H1 (cell line): ENCODE measurements around the gene ITGA6. TPM values are rescaled to one million over a fixed set of nuclear protein-coding genes. Genes with fewer than 3 reads are reported as not detected.

Experiments
- CTCF ChIA-PET: fragments of 300-600 bp; sonication (Branson Sonifier 250); formaldehyde crosslinking; loops from one replicate; lab custom pipeline; 2021; ENCODE audit not compliant: partially characterized antibody; lab: Charles Lee
- POLR2A ChIA-PET: fragments of 300-600 bp; sonication (Branson Sonifier 250); formaldehyde crosslinking; loops from one replicate; lab custom pipeline; 2021; ENCODE audit warnings: inconsistent platforms; ENCODE audit not compliant: partially characterized antibody; lab: Charles Lee
- DNase-seq, 2 experiments: peaks; one replicate each; pipeline versions ENCODE4 v3.0.0 to v3.0.0-alpha.2; 2010 to 2022; ENCODE audit warnings: low spot score in 2 of 2, low read depth in 1 of 2, mixed read lengths in 1 of 2
- FAIRE-seq: peaks from 2 replicates; lab custom pipeline; 2011; peaks lifted over from hg19 to GRCh38; lab: Jason Lieb, UNC
- H2AFZ ChIP-seq: 2 replicates; pipeline ENCODE4 v1.8.1; 2012; ENCODE audit warnings: low read length, inconsistent platforms
- H2AK5ac ChIP-seq: 2 replicates; pipeline ENCODE4 v1.6.1; 2013; ENCODE audit warnings: low read depth, low read length
- H2BK120ac ChIP-seq: replicated peaks from 2 replicates; pipeline ENCODE3; 2013; ENCODE audit warnings: low read depth, low read length, inconsistent platforms
- H2BK12ac ChIP-seq: 2 replicates; pipeline ENCODE4 v1.6.1; 2013; ENCODE audit warnings: low read depth, low read length
- H2BK15ac ChIP-seq: 2 replicates; pipeline ENCODE4 v1.6.1; 2013; ENCODE audit warnings: low read length
- H2BK20ac ChIP-seq: 2 replicates; pipeline ENCODE4 v1.6.1; 2013; ENCODE audit warnings: low read length
- H2BK5ac ChIP-seq: 2 replicates; pipeline ENCODE4 v1.6.1; 2013; ENCODE audit warnings: low read depth, low read length
- H3K14ac ChIP-seq: 2 replicates; pipeline ENCODE4 v1.6.1; 2013; ENCODE audit warnings: inconsistent platforms; ENCODE audit not compliant: insufficient read length
- H3K18ac ChIP-seq: 2 replicates; pipeline ENCODE4 v1.6.1; 2013; ENCODE audit warnings: low read length; ENCODE audit errors: extremely low read depth
- H3K23ac ChIP-seq: 2 replicates; pipeline ENCODE4 v1.6.1; 2013; ENCODE audit warnings: inconsistent platforms; ENCODE audit not compliant: insufficient read length
- H3K23me2 ChIP-seq: 2 replicates; pipeline ENCODE4 v1.6.1; 2013; ENCODE audit warnings: low read depth, low read length
- H3K27ac ChIP-seq: 2 replicates; pipeline ENCODE4 v1.6.1; 2011; ENCODE audit warnings: low read depth, low read length, inconsistent platforms
- H3K27me3 ChIP-seq, 4 experiments: replicated peaks in 1 of 4; 1 replicate in 1 of 4; 2 replicates in 3 of 4; pipeline versions ENCODE4 v1.6.1 to v1.8.1; 2011 to 2013; ENCODE audit warnings: low read length in 3 of 4, mild to moderate bottlenecking in 3 of 4, inconsistent platforms in 2 of 4, mixed read lengths in 2 of 4, moderate library complexity in 1 of 4; ENCODE audit not compliant: control insufficient read depth in 3 of 4, insufficient read depth in 3 of 4; ENCODE audit errors: extremely low read depth in 1 of 4
- H3K36me3 ChIP-seq, 4 experiments: 2 replicates each; pipeline versions ENCODE4 v1.6.1 to v1.8.1; 2011 to 2013; ENCODE audit warnings: mild to moderate bottlenecking in 4 of 4, low read length in 3 of 4, moderate library complexity in 2 of 4, control low read depth in 1 of 4, inconsistent platforms in 1 of 4; ENCODE audit not compliant: insufficient read depth in 4 of 4, control insufficient read depth in 2 of 4
- H3K4ac ChIP-seq: replicated peaks from 2 replicates; pipeline ENCODE3; 2013; ENCODE audit warnings: low read length, low read depth, mixed read lengths, inconsistent platforms; ENCODE audit not compliant: insufficient read length
- H3K4me1 ChIP-seq, 4 experiments: replicated peaks in 1 of 4; 1 replicate in 1 of 4; 2 replicates in 3 of 4; pipeline versions ENCODE4 v1.6.1 to v1.8.1; 2011 to 2013; ENCODE audit warnings: low read length in 3 of 4, inconsistent platforms in 2 of 4, mixed read lengths in 1 of 4; ENCODE audit not compliant: insufficient read depth in 4 of 4, control insufficient read depth in 3 of 4
- H3K4me2 ChIP-seq, 2 experiments: 2 replicates each; pipeline versions ENCODE4 v1.6.1 to v1.8.1; 2011 to 2013; ENCODE audit warnings: low read depth in 2 of 2, low read length in 2 of 2, control low read depth in 1 of 2, inconsistent platforms in 1 of 2, mild to moderate bottlenecking in 1 of 2; ENCODE audit not compliant: insufficient read depth in 1 of 2
- H3K4me3 ChIP-seq, 4 experiments: fragments of 200-600, 300-600 bp in 1 of 4; sonication (generic), shearing (Covaris generic), sonication (Bioruptor Twin) in 1 of 4; 2 replicates each; pipeline versions ENCODE4 v1.5.1 to v1.8.1; 2011 to 2016; ENCODE audit warnings: low read length in 4 of 4, low read depth in 3 of 4, control low read depth in 2 of 4, inconsistent platforms in 2 of 4, mild to moderate bottlenecking in 2 of 4, mixed read lengths in 1 of 4, moderate library complexity in 1 of 4; ENCODE audit not compliant: insufficient read depth in 2 of 4; ENCODE audit errors: extremely low read depth in 1 of 4
- H3K56ac ChIP-seq: replicated peaks from 2 replicates; pipeline ENCODE3; 2013; ENCODE audit warnings: low read depth, mild to moderate bottlenecking, mixed read lengths, low read length, inconsistent platforms; ENCODE audit not compliant: insufficient read length
- H3K79me1 ChIP-seq: 2 replicates; pipeline ENCODE4 v1.6.1; 2013; ENCODE audit warnings: low read depth, low read length, control low read depth
- H3K79me2 ChIP-seq, 2 experiments: 2 replicates each; pipeline versions ENCODE4 v1.6.1 to v1.8.1; 2012 to 2013; ENCODE audit warnings: low read length in 2 of 2, mild to moderate bottlenecking in 2 of 2, inconsistent platforms in 1 of 2; ENCODE audit not compliant: insufficient read depth in 2 of 2, control insufficient read depth in 1 of 2
- H3K9ac ChIP-seq, 4 experiments: replicated peaks in 1 of 4; 1 replicate in 1 of 4; 2 replicates in 3 of 4; pipeline versions ENCODE4 v1.6.1 to v1.8.1; 2011 to 2013; ENCODE audit warnings: low read depth in 3 of 4, low read length in 3 of 4, control low read depth in 2 of 4, mild to moderate bottlenecking in 2 of 4, moderate library complexity in 2 of 4, inconsistent platforms in 1 of 4; ENCODE audit errors: extremely low read depth in 1 of 4
- H3K9me3 ChIP-seq, 2 experiments: 2 replicates each; pipeline versions ENCODE4 v1.6.1 to v1.8.1; 2012 to 2013; ENCODE audit warnings: mild to moderate bottlenecking in 2 of 2, moderate library complexity in 2 of 2, control low read depth in 1 of 2, inconsistent platforms in 1 of 2, low read depth in 1 of 2, low read length in 1 of 2, mixed read lengths in 1 of 2; ENCODE audit not compliant: insufficient read depth in 2 of 2
- H4K20me1 ChIP-seq, 2 experiments: replicated peaks in 1 of 2; 2 replicates each; pipeline versions ENCODE3 to v1.8.1; 2011 to 2013; ENCODE audit warnings: inconsistent platforms in 2 of 2, low read length in 2 of 2, mild to moderate bottlenecking in 1 of 2; ENCODE audit not compliant: insufficient read depth in 2 of 2, control insufficient read depth in 1 of 2
- H4K5ac ChIP-seq: 2 replicates; pipeline ENCODE4 v1.6.1; 2013; ENCODE audit warnings: low read length, low read depth, mixed read lengths, inconsistent platforms; ENCODE audit not compliant: insufficient read length
- H4K8ac ChIP-seq: 2 replicates; pipeline ENCODE4 v1.8.0; 2013; ENCODE audit warnings: mild to moderate bottlenecking, moderate library complexity, low read length, inconsistent platforms; ENCODE audit not compliant: insufficient read depth; ENCODE audit errors: extremely low read depth
- H4K91ac ChIP-seq: replicated peaks from 2 replicates; pipeline ENCODE3; 2013; ENCODE audit warnings: low read length, mixed read lengths, inconsistent platforms; ENCODE audit not compliant: insufficient read length
- CEBPB ChIP-seq: IDR thresholded peaks from 2 replicates; pipeline ENCODE4 v1.6.1; 2012; ENCODE audit warnings: low read depth, low read length
- SP1 ChIP-seq: IDR thresholded peaks from 2 replicates; pipeline ENCODE4 v1.6.1; 2011; ENCODE audit warnings: low read depth, low read length
- WGBS, 2 experiments: shearing (Covaris generic) in 1 of 2; methylation state at CpG; one replicate each; pipeline versions ENCODE4 v1.1.6 to v1.1.7; 2013 to 2015; ENCODE audit warnings: low lambda C conversion rate in 2 of 2, mixed read lengths in 2 of 2, inconsistent platforms in 1 of 2, low coverage in 1 of 2, missing lambda C conversion rate in 1 of 2; ENCODE audit not compliant: insufficient replicate concordance in 2 of 2, insufficient coverage in 1 of 2, insufficient read length in 1 of 2; ENCODE audit errors: extremely low coverage in 1 of 2, missing lambda C conversion rate in 1 of 2; 5-methylcytosine and 5-hydroxymethylcytosine counted together
- polyA plus RNA-seq, 7 experiments: library from polyadenylated mRNA; depleted of rRNA in 3 of 7; stranded (reverse) in 5 of 7; unstranded in 2 of 7; fragments of >200 nt in 5 of 7; fragments of 200-250 nt in 2 of 7; gene quantifications; 1 replicate in 5 of 7; 2 replicates in 1 of 7; 4 replicates in 1 of 7; pipeline versions ENCODE4 v1.2.1 to v1.2.3, GENCODE V29; 2011 to 2013; ENCODE audit warnings: missing spikeins in 2 of 7, mixed read lengths in 2 of 7
- total RNA-seq: library from RNA; stranded (reverse); fragmentation: NEBNext Ultra II Directional; extraction: Animal tissue kit (Norgen Biotek cat#: 25700); gene quantifications from 2 replicates; pipeline ENCODE4 v1.2.1, GENCODE V29; 2021

The ITGA6 gene
- total and polyA plus RNA-seq, 2 of the 8 experiments (the other 6 are each of a cell fraction or from before 2014, with no cell fraction given), result 26.9 to 118 TPM

GRCh38 chr2:172398440-172398839 lies 28.9 kb upstream of the ITGA6 start:
- H2BK15ac ChIP-seq, result no peak overlapping the region
- H3K4me3 ChIP-seq, result no peak overlapping the region
- H2BK20ac ChIP-seq, result no peak overlapping the region
- FAIRE-seq (no peak), DNase-seq (no peak)
- H3K14ac ChIP-seq, result no peak overlapping the region
- H4K5ac ChIP-seq, result no peak overlapping the region
- H4K8ac ChIP-seq, result no peak overlapping the region
- no peak overlapping the region for H4K91ac ChIP-seq
- no peak overlapping the region for H3K23ac ChIP-seq
- no peak overlapping the region for H3K4me2 ChIP-seq
- no peak overlapping the region for H2AK5ac ChIP-seq
- no peak overlapping the region for H2BK5ac ChIP-seq
- H3K23me2 ChIP-seq, result no peaks in the 10 kb centered on the region
- H3K18ac ChIP-seq, result no peak overlapping the region
- H3K9ac ChIP-seq, result no peak overlapping the region
- no peaks in the 10 kb centered on the region for H3K9me3 ChIP-seq
- no peak overlapping the region for H2BK120ac ChIP-seq
- H3K27ac ChIP-seq, result no peak overlapping the region
- H3K4ac ChIP-seq, result no peak overlapping the region
- H3K4me1 ChIP-seq, result no peaks in the 10 kb centered on the region
- H3K27me3 ChIP-seq, result no peaks in the 10 kb centered on the region
- ChIA-PET CTCF (interaction anchor here (0.9 to 3.2 kb wide), 19 partner anchors 9 to 267 kb away, joined by 3 to 18 read pairs (median 4); no protein-coding TSS in a partner anchor), POLR2A (interaction anchor here (1.7 kb wide), 1 partner anchor 31 kb away, joined by 4 read pairs; no protein-coding TSS in a partner anchor)
- H3K79me2 ChIP-seq, result no peaks in the 10 kb centered on the region
- no peak overlapping the region for H3K56ac ChIP-seq
- no peak overlapping the region for H2BK12ac ChIP-seq
- no peaks in the 10 kb centered on the region for H3K79me1 ChIP-seq
- H2AFZ ChIP-seq, result no peak overlapping the region
- no peaks in the 10 kb centered on the region for H3K36me3 ChIP-seq
- H4K20me1 ChIP-seq, result no peaks in the 10 kb centered on the region
- WGBS, 2 experiments, result 91% methylated on average over 2 of the region's 2 CpGs; no CpG with 5 or more reads in 1 of the 2 experiments
- TF ChIP-seq SP1 (no peak), CEBPB (no peak)
